Cerebellar nuclear complex (tissue), 1 donor: ENCODE results near the gene SPTBN4.

Experiments used
- DNase-seq, 2 experiments: peaks; one replicate each; lab custom pipeline; 2025; lab: John Stamatoyannopoulos, UW

Gene SPTBN4

GRCh38 chr19:40603071-40603388 is 136.2 kb downstream of the SPTBN4 start:
- no peak for DNase-seq

- DNase-seq, result peak in 1 of 2 experiments; percentile 6
These were observed 136.8 kb downstream of the SPTBN4 start for GRCh38 chr19:40603389-40604170.

GRCh38 chr19:40604171-40604646 is 137.4 kb downstream of the SPTBN4 start:
- no peak for DNase-seq

GRCh38 chr19:40604647-40605215 is 137.9 kb downstream of the SPTBN4 start:
- no peak for DNase-seq

- DNase-seq, result no peak
These were observed 138.6 kb downstream of the SPTBN4 start for GRCh38 chr19:40605216-40605971.

- no peak for DNase-seq
These were observed 140.8 kb downstream of the SPTBN4 start for GRCh38 chr19:40607311-40608239.

GRCh38 chr19:40608240-40608621 is 141.4 kb downstream of the SPTBN4 start:
- no peak for DNase-seq

- DNase-seq, result no peak
These were observed 142.2 kb downstream of the SPTBN4 start for GRCh38 chr19:40608957-40609356.

GRCh38 chr19:40609561-40610395 is 143.0 kb downstream of the SPTBN4 start:
- no peak for DNase-seq

GRCh38 chr19:40610396-40611064 is 143.7 kb downstream of the SPTBN4 start:
- DNase-seq, result no peak

GRCh38 chr19:40611096-40611495 is 144.3 kb downstream of the SPTBN4 start:
- DNase-seq, result no peak

GRCh38 chr19:40611900-40612698 is 145.3 kb downstream of the SPTBN4 start:
- no peak for DNase-seq

- DNase-seq, result no peak
These were observed 146.3 kb downstream of the SPTBN4 start for GRCh38 chr19:40612831-40613689.

GRCh38 chr19:40613690-40614621 is 147.2 kb downstream of the SPTBN4 start:
- DNase-seq, result no peak

- DNase-seq, result no peak
These were observed 148.0 kb downstream of the SPTBN4 start for GRCh38 chr19:40614622-40615411.

GRCh38 chr19:40616178-40616577 is 149.4 kb downstream of the SPTBN4 start:
- DNase-seq, result no peak

- no peak for DNase-seq
These were observed 150.1 kb downstream of the SPTBN4 start for GRCh38 chr19:40616941-40617340.
